Fibroblast of gingiva (primary cell): Measurements from ENCODE around the gene UNC79.

Source experiments
- DNase-seq: peaks from one replicate; pipeline ENCODE4 v3.0.0-alpha.2; 2011; ENCODE audit warnings: low read depth

Gene UNC79

DNA sequence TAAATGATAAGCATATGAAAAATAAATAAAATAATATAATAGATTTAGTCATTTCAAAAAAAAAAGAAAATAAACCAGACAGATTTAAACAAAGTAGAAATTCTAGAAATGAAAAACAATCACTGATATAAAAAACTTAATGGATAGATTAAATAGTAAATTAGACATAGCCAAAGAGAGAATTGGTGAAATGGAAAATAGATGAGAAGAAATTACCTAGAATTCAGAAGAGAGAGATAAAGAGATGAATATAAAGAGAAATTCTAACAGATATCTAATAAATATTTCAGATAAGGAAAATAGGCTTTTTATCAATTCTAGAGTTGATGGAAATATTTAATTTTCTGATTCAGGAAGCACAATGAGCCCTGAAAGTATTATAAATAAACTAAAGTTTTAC, 234.4 kb downstream of the UNC79 start:
- DNase-seq = no peak

GRCh38 chr14:93669632-93670031, 238.9 kb downstream of the UNC79 start:
- no peak for DNase-seq

GRCh38 chr14:93674343-93674742, 243.6 kb downstream of the UNC79 start:
- DNase-seq = no peak

GRCh38 chr14:93675651-93676050, 244.9 kb downstream of the UNC79 start:
- no peak for DNase-seq

DNA sequence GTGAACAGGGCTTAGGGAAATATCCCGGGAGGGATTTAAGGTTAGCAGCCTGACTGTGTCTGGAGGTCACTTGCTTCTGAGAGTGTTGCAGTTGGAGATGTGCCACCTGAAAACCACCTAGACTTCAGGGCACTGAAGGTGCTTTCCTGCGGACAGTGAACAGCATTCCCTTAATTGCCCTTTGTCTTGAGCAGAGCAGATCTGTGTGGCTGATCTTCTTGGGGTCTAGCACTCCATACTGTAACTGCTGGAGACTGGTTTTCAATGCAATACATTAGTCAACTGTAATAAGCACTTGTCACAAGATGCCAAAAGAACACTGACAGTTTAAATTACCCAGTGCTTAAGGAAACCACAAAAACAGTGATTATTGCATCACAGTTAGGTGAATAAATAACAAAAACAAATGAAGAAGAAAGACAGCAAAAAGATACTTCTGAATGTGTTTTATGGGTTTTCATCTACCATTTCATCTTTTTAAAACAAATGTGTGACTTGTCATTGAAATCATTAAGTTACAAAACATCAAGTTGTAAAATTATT, 245.7 kb downstream of the UNC79 start:
- DNase-seq = no peak

GRCh38 chr14:93682459-93682858, 251.7 kb downstream of the UNC79 start:
- DNase-seq = no peak

- no peak for DNase-seq
These were observed 252.5 kb downstream of the UNC79 start for GRCh38 chr14:93683226-93683625.

DNA sequence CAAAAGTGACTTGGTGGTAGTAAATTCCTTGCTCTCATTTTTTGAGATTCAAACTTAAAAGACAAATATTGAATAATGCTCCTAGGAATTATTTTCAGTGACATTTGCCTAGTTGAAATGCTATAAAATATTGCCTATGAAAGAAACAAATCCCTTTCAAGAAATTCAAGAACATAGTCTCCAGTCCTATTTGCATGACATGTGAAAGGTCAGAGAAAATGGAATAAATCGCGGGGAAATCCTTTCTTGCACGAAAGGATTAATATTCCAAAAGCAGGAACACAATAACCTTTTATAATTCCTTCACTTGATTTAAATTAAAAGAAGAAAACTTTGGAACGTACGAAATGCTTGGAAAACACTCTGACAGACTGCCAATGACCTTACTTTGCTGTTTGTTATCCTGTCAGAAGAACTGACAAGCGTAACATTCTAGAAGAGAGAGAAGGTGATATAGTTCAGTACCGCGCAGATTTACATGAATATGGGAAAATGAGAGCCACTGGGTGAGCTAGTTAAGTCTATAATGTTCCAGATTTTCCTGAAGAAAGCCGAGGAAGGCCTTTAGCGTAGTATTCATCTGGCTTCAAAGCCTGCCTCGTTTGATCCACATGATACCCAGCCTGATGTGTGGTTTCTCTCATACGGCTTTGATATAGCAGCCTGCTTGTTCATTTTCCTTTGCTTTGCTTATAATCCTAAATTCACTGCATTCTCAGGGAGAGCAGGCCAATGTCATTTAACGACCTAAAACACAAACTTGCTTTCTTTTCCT, 254.6 kb downstream of the UNC79 start:
- no peak for DNase-seq

GRCh38 chr14:93686268-93686667, 255.5 kb downstream of the UNC79 start:
- no peak for DNase-seq

GRCh38 chr14:93688239-93688666, 257.5 kb downstream of the UNC79 start:
- no peak for DNase-seq

- no peak for DNase-seq
These were observed 258.1 kb downstream of the UNC79 start for GRCh38 chr14:93688820-93689219.

DNA sequence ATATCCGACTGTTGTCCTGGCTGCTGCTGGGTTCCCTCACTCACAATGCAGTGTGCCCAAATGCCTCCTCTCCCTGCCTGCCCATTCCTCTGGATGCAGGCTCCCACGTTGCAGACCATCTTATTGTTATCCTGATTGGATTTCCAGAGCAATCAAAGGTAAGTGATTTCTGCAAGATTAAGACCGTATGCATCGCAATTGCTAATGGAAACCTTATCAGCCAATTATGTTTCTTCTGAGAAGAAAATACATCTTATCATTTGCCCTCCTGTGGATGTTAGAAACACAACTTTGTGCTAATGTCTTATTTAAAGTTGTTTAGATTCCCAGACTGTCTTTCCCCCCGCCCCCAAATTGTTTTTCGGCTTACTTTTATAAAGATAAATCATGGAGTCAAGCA, 259.4 kb downstream of the UNC79 start:
- no peak for DNase-seq

- no peak for DNase-seq
These were observed 260.5 kb downstream of the UNC79 start for GRCh38 chr14:93691042-93691780.

DNA sequence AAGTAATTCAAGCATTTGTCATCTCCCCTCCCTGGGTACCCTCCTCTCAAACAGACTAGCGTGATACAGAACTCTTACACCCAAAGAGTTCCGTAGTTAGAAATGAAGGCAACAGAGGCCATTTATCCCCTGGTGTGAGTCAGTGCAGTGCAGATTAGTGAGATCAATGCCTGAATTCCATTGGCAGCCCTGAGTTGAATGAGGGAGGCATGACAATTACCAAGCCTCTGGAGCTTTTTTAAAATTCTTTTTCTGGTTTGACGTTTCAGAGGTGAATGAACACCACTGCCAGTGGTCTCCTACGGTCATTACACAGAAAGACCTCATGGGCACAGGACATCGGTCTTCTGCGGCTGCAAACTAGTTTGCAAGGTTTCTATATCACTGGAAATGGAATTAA, 263.2 kb downstream of the UNC79 start:
- DNase-seq = no peak

- DNase-seq = no peak
These were observed 270.2 kb downstream of the UNC79 start for GRCh38 chr14:93700928-93701327.

DNA sequence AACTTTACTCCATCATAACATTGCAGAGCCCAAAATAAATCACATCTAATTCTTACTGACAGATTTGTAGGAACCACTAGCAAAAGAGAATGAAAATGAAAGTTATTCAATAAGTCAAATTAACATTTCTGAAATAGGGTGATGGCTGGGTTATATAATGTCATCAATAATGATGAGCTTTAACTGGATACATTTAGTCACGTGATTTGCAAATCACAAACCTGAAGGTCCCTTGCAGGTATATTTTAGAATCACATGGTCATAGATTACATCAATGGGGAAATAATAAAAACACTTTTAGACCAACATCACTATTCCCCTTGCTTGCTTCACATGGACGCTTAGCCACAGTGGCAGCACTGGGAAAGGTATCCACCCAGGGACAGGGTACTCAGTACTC, 270.8 kb downstream of the UNC79 start:
- DNase-seq = no peak

GRCh38 chr14:93702946-93703345, 272.2 kb downstream of the UNC79 start:
- DNase-seq = no peak

- no peak for DNase-seq
These were observed 273.2 kb downstream of the UNC79 start for GRCh38 chr14:93703941-93704340.

GRCh38 chr14:93705513-93706156, 274.9 kb downstream of the UNC79 start:
- no peak for DNase-seq

- no peak for DNase-seq
These were observed 275.7 kb downstream of the UNC79 start for GRCh38 chr14:93706360-93706955.

DNA sequence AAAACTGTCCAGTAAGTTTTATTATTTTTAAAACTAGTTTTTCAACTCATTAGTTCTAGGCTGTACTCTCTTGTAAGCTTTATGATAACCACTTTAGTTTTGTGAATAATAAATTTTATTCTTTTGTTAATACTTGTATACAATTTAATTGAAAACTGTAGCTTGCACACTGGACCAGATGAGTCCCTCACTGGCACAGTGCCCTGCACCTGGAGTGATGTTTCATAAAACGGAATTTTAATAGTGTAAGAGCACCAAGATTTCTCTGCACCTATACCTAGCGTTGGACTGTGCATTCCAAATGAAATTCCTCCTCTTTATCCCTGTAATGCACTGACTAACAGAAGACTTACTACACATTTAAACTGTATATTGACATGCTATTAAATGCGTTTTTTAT, 276.7 kb downstream of the UNC79 start:
- no peak for DNase-seq

DNA sequence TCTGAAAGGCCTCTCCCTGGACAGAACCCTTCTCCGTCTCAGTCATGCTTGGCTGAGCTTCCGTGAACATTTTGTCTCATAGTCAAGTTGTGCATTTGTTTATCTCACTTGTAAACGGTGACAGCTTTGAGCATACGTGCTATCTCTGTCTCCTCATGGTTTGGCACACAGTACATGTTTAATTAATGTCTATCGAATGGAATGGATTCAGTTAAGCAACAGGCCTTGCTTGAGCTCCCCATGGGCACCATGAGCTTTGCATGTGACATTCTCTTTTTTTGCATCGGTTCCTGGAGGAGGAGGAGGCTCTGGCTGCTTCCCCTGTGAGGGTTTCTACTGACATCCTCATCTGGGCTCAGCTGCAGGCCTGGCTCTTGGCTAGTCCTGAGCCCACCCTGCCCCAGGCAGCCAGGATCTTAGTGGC, 277.6 kb downstream of the UNC79 start:
- DNase-seq = no peak
